GM12878 (cell line): ENCODE results near the gene MOCS1.

Experiments
- DPF2 ChIP-seq: fragments of 450-650 bp; IDR thresholded peaks from 2 replicates; pipeline ENCODE4 v1.6.1; 2017; ENCODE audit warnings: mild to moderate bottlenecking
- EZH2 ChIP-seq: IDR thresholded peaks from 2 replicates; pipeline ENCODE4 v1.6.1; 2012; ENCODE audit warnings: low read depth, mild to moderate bottlenecking, control low read depth, inconsistent platforms, low read length, borderline replicate concordance; ENCODE audit not compliant: control insufficient read depth

- no peak for TF ChIP-seq DPF2
- TF ChIP-seq EZH2, result no peak
These were observed 47.4 kb downstream of the MOCS1 start for GRCh38 chr6:39886871-39887270.
